ENCODE measurements around the gene RARS2.
A peak's percentile ranks its signal among the peaks of the same experiment; 100 is the strongest.
"Not testable (repeated sequence)": the region's sequence is repeated elsewhere in the genome, so short reads cannot be mapped to it uniquely, and the experiment has no call there.

RARS2 gene, protein sequence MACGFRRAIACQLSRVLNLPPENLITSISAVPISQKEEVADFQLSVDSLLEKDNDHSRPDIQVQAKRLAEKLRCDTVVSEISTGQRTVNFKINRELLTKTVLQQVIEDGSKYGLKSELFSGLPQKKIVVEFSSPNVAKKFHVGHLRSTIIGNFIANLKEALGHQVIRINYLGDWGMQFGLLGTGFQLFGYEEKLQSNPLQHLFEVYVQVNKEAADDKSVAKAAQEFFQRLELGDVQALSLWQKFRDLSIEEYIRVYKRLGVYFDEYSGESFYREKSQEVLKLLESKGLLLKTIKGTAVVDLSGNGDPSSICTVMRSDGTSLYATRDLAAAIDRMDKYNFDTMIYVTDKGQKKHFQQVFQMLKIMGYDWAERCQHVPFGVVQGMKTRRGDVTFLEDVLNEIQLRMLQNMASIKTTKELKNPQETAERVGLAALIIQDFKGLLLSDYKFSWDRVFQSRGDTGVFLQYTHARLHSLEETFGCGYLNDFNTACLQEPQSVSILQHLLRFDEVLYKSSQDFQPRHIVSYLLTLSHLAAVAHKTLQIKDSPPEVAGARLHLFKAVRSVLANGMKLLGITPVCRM

DNA sequence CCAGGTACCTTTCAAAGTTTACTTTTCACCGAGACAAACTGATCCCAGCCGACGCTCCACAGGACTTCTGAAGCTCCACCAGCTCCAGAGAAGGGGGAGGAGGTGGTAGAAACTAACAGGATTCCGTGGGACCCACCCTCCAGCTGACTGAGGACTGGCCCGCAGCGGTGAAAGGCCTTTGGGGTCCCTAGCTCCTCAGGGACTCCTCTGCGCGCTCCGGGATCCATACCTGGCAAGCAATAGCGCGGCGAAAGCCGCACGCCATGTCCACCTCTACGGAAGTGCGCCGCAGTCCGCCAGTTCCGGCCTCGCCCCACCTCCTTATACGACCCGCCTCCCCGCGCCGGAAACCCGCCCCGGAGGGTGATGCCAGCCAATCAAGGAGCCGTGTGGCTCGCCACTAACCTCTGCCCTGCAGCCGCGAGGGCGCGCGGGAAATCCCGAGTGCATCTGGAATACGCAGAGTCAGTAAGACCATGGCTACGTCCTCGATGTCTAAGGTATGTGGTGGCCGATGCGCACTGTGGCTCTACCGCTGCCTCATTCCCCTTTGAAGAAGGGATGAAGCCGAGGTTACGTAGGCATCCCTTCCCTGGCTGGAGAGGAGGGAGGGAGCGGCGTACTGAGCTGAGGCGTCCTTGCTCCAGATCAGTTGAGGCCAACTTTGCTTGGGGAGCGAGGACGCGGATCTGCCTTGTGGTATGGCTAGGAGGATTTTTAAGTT, at the start of gene RARS2, which contains the start of gene ORC3:
RARS2 (minus strand) TSS at position 295 of the 724 bp plus-strand sequence; CDS start at position 265, 30 bp downstream.
ORC3 (plus strand) TSS at position 443 of the 724 bp plus-strand sequence; CDS start at position 477, 34 bp downstream.
- peak; percentile 94 for DNase-seq

DNA sequence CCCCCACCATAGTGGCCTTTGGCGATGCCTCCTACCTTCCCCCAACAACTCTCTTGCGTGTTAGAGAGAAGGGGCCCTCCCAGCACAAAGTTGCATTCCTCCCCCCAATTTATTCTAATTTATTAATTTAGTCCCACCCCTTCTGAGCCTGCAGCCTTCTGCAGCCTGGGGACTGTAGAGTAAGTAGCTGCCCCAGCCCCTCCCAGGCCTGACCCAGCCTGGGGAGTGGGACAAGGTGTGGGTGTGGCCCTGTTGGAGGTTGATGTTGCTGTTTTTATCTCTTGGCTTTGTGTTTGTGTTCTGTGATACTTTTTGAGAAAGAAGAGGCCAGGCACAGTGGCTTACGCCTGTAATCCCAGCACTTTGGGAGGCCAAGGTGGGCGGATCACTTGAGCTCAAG, 49.6 kb upstream of the RARS2 start:
- DNase-seq = no peak

DNA sequence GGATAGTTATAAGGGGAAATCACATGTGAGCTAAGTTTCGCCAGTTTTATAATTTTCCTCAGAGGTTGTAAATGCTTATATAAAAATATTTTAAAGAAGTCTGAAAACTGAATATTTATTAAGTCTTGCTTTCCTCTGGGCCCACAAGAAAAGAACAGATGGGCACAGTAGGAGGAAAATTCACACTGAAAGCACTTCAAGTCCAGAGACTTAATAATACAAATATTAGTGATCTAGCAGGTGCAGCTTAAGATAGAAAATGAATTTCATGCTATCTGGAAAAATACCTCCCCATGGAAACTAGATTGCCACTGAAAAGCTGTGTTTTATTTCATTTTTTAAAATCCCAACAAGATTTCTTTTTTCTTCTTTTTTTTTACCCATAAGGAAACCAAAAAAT, 47.3 kb upstream of the RARS2 start:
- no peak for DNase-seq

DNA sequence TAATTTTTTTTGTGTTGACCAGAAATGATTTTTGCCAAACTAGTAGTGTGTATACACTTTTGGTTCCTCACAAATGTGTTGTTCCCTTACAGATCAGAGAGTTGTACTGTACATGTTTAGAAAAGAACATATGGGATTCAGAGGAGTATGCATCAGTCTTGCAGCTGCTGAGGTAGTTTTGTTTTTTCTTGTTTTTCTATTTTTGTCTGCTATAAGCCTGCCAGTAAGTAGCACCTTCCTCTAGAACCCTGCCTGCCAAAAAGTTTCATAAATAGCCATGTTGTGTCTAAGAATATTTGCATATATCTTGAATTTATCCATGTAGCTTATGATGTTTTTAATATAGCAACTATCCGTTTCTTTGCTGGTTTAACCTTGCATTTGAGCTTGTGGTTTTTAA, 46.5 kb upstream of the RARS2 start:
- no peak for DNase-seq

DNA sequence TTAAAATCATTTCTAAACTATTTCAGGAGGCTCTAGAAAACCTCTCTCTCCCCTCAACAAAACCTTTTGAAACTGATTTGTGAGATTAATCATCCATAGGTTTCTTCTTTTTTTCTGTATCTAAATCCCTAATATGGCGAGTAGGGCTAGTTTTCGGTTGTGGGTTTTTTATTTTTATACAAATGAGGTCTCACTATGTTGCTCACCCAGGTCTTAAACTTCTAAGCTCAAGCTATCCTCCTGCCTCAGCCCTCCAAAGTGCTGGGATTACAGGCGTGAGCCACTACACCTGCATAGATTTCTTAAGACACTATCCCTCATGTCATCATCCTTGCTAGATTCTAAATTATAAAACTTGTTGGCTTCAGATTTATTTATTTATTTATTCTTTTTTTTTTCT, 44.1 kb upstream of the RARS2 start:
- no peak for DNase-seq

DNA sequence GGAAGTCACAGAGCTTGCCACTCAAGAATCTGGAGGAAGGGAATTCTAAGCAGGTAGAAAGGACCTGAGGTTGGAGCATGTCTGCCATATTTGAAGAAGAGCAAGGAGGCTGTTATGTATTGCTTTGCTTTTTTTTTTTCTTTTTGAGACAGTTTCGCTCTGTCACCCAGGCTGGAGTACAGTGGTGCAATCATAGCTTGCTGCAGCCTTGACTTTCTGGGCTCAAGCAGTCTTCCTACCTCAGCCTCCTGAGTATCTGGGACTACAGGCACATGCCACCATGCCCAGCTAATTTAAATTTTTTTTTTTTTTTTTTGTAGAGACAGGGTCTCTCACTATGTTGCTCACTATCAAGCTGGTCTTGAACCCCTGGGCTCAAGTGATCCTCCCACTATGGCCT, 41.0 kb upstream of the RARS2 start:
- DNase-seq = no peak

DNA sequence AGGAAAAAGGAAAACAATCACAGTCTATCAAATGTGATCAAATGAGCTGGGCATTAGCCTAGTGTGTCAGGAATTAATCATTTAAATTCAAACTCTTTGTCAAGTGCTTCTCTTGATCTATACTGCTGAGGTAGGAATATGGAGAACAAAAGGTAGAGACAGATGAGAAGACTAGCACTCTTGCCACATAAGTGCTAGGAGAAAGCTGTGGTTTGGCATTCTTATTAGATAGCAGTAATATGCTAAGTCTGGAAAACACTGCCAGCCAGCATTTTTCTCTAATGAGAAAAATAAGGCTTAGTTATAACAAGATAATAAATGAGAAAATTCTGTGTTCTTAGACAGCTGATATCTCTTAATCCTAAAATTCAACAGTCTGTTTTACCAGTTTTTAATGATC, 39.1 kb upstream of the RARS2 start:
- DNase-seq = no peak

DNA sequence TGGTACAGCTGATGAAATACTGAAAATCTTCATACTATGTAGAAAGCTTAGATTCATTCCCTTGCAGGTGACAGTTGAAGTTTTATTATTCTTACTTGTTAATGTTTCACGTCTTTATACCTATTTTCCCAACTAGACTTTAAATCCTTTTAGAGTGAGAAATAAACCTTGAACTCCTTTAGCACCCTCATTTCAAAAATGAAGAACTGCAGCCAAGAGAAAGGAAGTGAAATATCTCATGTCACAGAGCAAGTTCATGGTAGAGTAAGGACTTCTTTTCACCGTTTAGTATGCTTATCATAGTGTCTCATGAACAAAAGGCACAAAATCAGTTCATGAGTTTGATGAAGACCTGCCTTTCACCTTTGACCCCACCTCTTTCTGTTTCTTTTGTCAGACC, 38.6 kb upstream of the RARS2 start:
- no peak for DNase-seq

DNA sequence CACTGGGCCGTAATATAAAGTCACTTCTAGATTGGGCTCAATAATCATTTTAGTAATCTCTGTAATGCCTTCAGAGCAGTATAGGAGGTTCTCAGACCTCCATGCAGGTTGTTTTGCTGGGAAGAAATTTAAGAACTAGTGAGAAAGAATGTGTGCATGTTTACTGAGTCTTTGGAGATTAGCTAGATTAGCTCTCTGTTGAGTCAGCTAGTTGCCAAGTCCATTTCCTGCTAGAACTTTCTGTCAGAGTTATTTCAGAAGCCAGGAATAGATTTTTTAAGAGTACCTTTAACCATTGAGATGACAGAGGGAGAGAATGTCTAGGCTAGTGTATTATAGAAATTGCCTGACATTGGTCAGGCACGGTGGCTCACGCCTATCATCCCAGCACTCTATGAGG, 33.5 kb upstream of the RARS2 start:
- no peak for DNase-seq

DNA sequence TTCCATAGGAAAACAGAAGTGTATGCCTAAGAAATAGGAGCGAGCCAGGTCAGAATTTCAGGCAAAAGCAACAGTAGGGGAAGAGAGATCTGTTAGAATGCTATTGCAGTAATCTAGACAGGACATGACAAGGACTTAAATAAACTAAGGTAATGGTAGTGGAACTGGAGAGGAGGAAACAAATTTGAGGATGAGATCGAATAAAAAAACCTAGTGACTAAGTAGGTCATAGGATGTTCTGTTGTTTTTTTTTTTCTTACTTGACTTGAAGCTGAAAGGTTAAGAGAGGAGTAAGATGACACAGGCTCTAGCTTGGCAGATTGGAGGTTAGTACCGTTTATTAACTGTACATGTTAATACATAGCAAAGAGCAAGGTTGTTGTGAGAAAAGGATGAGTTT, 28.7 kb upstream of the RARS2 start:
- no peak for DNase-seq

DNA sequence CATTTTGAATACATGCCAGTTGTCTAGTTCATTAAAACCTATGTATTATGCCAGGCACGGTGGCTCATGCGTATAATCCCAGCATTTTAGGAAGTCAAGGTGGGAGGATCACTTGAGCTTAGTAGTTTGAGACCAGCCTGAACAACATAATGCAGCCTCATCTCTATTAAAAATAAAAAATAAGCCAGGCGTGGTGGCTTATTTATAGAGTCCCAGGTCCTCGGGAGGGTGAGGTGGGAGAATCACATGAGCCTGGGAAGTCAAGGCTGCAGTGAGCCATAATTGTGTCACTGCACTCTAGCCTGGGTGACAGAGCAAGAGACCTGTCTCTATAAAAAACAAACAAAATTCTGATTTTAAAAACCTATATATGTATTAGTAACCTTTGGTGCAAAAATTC, 27.6 kb upstream of the RARS2 start:
- DNase-seq = no peak

DNA sequence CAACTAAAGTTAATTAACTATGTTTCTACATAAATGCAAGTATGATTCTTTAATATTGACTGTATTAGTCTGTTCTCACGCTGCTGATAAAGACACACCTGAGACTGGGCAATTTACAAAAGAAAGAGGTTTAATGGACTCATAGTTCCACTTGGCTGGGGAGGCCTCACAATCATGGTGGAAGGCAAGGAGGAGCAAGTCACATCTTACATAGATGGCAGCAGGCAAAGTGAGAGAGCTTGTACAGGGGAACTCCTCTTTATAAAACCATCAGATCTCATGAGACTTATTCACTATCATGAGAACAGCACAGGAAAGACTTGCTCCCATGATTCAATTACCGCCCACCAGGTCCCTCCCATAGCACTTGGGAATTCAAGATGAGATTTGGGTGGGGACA, 23.2 kb upstream of the RARS2 start:
- not testable (repeated sequence) for DNase-seq

DNA sequence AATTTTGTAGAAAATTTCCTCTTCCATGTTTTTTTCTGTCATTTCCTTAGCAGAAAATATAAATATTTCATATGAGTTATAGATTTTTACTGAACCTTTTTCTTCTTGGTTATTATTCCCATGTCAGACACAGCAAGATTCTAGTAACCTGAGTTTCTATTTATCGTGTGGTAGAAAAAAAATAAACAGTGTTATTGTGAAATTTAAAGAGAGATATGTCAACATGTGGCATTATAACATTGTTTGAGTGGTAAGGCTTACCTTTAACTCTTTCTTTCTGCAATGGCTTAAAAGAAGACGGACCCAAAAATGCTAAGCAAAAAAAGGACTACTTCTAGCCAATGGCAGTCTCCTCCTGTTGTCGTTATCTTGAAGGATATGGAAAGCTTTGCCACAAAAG, 19.0 kb upstream of the RARS2 start:
- DNase-seq = no peak

DNA sequence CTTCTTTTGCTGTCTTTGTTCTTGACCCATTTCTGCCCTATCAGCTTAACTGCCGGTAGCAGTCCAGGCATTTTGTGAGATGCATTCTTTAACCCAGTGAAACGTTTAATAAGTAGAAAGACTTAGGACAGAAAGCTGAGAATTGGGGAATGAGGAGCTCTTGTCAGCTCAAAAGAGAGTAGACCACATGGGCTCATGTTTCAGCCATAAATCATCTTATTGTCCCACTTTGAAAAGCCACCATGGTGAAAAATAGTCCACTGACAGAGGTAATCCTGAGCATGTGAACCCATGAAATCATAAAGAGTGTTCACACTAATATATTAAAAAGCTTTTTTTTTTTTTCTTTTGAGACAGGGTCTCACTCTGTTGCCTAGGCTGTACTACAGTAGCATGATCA, 16.4 kb upstream of the RARS2 start:
- no peak for DNase-seq

DNA sequence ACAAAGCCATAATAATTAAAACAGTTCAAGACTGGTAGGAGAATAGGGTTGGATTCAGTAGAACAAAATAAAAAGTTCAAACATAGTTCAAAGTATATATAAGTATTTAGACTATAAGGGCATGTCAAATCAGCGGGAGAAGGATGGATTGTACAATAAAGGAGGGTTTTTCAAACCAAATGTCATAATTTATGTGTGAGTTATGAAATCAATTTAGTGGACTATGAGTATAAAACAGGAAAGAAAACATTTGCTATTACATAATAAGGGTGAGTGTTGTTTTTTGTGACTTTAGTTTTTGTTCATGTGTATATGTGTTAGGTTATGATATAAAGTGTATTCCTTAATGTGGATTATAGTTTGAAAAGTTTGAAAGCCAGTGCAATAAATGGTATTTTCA, 10.8 kb upstream of the RARS2 start:
- DNase-seq = no peak

DNA sequence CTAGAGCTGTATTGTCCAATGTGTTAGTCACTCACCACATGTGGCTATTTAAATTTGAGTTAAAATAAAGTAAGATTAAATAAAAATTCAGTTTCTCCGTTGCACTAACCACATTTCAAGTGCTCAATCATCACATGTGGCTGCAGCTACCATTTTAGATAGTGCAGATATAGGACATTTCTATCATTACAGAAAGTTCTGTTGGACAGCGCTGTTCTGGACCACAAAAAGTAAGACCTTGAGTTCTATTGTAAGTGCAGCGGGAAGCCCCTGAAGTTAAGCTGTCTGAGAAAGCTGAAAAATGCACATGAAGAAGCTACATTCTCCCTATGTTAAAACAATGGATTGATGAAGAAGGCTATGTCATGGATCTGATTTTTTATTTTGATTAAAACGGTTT, 1.2 kb upstream of the RARS2 start:
- no peak for DNase-seq

DNA sequence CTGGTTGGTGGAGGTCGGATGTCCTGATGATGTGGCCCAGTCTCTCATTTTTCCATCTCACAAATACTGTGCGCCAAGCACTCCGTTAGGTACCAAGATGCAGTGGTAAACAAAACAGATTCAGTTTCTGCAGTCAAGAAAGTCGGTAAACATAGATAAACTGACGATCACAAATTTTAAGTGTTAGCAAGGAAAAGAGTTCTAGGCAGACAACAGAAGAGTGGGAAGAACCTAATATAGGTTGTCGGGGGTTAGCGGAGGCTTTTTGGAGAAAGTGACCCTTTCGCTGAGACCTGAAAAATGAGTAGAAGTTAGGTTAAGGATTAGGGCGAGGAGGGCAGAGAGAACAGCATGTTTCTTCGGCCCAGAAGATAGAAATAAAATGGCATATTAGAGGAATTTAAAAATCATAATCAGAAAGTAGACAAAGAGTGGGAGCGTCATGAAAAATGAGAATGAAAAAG, 662 bp upstream of the RARS2 start:
- no peak for DNase-seq

DNA sequence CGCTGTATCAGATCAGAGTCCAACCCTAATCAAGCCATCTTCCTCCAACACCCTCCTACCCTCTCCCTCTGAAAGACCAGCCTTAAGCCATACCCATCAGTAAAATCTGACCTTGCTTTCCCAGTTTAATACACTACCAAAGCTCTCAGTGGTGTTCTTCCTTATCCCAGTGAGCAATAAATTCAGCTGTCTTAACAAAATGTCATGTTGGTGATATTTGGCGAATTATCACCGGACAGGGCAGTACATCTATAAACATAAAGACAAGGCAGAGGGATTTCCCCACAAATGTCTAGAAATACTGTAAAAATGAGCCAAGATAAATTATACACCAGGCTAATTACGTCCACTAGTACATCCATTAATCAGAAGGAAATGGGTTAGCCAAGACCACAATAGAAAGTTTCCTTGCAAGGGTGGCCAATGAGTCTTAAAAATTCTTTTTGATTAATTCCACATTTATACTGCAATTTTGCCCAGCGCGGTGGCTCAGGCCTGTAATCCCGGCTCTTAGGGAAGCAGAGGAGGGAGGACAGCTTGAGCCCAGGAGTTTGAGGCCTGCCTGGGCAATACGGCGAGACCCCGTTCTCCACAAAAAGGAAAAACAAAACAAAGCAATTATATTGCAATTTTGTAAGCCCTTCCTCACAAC, 905 bp downstream of the RARS2 start:
- DNase-seq = no peak

DNA sequence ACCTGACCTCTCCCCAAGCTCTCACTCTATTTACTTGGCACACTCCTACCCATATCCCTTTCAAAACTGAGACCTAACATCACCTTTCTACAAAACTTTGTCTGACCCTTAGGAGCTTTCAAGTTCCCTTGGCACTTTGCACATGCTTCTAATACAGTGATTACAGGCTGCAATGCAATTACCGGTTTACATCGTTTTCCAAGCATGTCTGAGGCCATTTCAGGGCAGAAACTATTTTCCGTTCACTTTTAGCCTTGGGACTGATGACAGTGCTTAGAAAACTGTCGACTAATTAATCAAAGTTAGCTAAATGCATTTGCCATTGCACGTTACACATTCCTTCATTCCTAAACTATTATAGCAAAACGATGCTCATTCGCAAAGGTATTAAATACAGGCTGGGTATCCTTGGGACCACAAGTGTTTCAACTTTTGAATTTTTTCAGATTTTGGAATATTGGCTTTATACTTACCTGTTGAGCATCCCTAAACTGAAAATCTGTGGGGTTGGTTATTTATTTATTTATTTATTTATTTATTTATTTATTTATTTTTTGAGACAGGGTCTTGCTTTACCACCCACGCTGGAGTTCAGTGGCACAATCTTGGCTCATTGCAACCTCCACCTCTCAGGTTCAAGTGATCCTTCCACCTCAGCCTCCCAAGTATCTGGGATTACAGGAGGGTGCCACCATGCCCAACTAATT, 3.3 kb downstream of the RARS2 start:
- DNase-seq = no peak

DNA sequence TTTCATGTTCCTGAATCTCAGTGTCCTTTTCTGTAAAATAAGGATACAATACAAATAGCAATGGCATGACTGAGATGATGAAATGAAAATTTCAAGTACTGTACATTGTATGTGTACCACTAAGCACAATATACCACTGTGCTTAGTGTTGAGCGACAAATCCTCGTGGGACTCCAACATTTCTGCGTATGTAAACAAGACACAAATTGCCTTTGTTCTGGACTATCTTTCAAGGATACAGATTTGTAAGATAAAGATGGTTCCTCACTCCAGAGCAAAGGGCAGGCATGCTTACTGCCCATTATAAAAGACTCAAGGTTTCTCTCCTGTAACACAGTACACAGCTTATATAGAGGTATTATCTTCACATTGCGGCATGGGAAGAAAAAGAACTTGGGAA, 6.0 kb downstream of the RARS2 start:
- no peak for DNase-seq

DNA sequence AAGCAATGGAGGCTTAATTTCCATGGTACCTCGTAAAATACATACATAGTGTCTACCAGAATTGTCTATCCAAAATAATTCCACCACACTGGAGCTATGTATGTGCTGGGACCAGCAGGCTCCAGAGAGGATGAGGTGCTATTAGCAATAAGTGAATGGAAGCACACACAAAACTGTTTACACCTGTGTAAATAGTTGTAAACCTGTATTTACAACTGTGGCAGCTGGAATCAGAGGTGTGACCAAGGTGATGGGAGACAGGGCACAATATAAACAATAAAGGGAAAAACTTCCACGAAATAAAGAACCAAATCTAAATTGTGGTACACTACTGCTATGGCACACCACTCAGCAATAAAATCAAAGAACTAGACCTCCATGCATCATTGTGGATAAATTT, 14.4 kb downstream of the RARS2 start:
- no peak for DNase-seq

DNA sequence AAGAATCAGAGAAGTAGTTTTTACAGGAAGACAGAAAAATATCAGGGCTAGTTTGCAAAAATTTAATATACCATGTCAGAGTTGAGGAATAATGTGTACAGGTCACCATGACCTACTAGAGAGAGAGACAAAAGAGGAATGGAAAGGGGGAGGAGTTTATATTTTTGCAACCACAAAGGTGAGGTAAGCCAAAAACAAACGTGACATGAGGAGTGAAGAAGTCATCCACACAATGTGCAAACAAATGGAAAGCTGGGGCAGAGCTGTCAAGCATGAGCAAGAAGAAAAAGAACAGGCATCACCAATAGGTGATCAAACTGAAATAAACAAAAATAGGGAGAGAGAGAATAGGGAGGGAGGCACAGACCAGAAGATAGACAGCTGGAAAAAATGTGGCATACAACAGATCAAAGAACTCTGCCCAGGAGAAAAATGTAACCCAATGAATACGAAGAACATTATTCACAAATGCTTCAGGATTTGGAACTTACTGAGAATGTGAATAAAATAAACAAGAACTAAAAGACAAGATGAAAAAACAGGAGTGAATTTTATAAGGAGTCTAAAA, 15.5 kb downstream of the RARS2 start:
- DNase-seq = no peak

Measured in activated gamma-delta T cell treated with Interleukin-2 at 50 U/mL for 16 hours (primary cell).